GM18519 (cell line): Measurements from ENCODE around the gene TBC1D7.
A peak's percentile ranks its signal among the peaks of the same experiment; 100 is the strongest.

ENCODE experiments used
- ATAC-seq: cut with Tn5 transposase; IDR thresholded peaks from one replicate; pipeline ENCODE4 v1.9.1; 2021; ENCODE audit warnings: mild to moderate bottlenecking, moderate library complexity; ENCODE audit not compliant: unreplicated experiment, low FRiP score

Gene TBC1D7

GRCh38 chr6:13328076-13328874, at the start of gene TBC1D7:
Gene TBC1D7, minus strand, starts transcription at chr6:13328537. Its CDS starts 1,639 bp downstream, at chr6:13326898.
- ATAC-seq = peak; percentile 58

- no peak for ATAC-seq
Observed at GRCh38 chr6:13377054-13377758, 48.9 kb upstream of the TBC1D7 start.

GRCh38 chr6:13375360-13375878, 47.1 kb upstream of the TBC1D7 start:
- no peak for ATAC-seq

GRCh38 chr6:13373919-13374318, 45.6 kb upstream of the TBC1D7 start:
- ATAC-seq = no peak

GRCh38 chr6:13373488-13373886, 45.1 kb upstream of the TBC1D7 start:
- no peak for ATAC-seq

- no peak for ATAC-seq
Observed at GRCh38 chr6:13372688-13373487, 44.6 kb upstream of the TBC1D7 start.

- ATAC-seq = no peak
Observed at GRCh38 chr6:13372076-13372475, 43.7 kb upstream of the TBC1D7 start.

- no peak for ATAC-seq
Observed at GRCh38 chr6:13371421-13372072, 43.2 kb upstream of the TBC1D7 start.

- no peak for ATAC-seq
Observed at GRCh38 chr6:13370623-13371022, 42.3 kb upstream of the TBC1D7 start.

- no peak for ATAC-seq
Observed at GRCh38 chr6:13369591-13369990, 41.3 kb upstream of the TBC1D7 start.

- ATAC-seq = no peak
Observed at GRCh38 chr6:13368731-13369115, 40.4 kb upstream of the TBC1D7 start.

GRCh38 chr6:13368079-13368730, 39.9 kb upstream of the TBC1D7 start:
- ATAC-seq = no peak

- ATAC-seq = no peak
Observed at GRCh38 chr6:13367396-13367795, 39.1 kb upstream of the TBC1D7 start.

- no peak for ATAC-seq
Observed at GRCh38 chr6:13365320-13365719, 37.0 kb upstream of the TBC1D7 start.

GRCh38 chr6:13364842-13365241, 36.5 kb upstream of the TBC1D7 start:
- no peak for ATAC-seq

GRCh38 chr6:13362412-13362811, 34.1 kb upstream of the TBC1D7 start:
- ATAC-seq = no peak

- no peak for ATAC-seq
Observed at GRCh38 chr6:13360671-13361540, 32.6 kb upstream of the TBC1D7 start.

- no peak for ATAC-seq
Observed at GRCh38 chr6:13359287-13359686, 30.9 kb upstream of the TBC1D7 start.

GRCh38 chr6:13358511-13358910, 30.2 kb upstream of the TBC1D7 start:
- no peak for ATAC-seq
